K562 (cell line): ENCODE results near the gene CACNA1C. TPM values are rescaled to one million over a fixed set of nuclear protein-coding genes. Genes with fewer than 3 reads are reported as not detected.

Experiments
- PYGO2 ChIP-seq: fragments of 450-650 bp; IDR thresholded peaks from 2 replicates; pipeline ENCODE4 v1.6.1; 2016; ENCODE audit warnings: mild to moderate bottlenecking, missing genetic modification characterization, moderate library complexity, missing compliant biosample characterization
- ZBTB40 ChIP-seq, 2 experiments: fragments of 450-650 bp in 1 of 2; sonication (generic) in 1 of 2; formaldehyde crosslinking in 1 of 2; IDR thresholded peaks; 2 replicates each; pipeline versions ENCODE4 v1.7.1 to v1.9.0; 2016 to 2022; ENCODE audit warnings: inconsistent platforms in 1 of 2, mild to moderate bottlenecking in 1 of 2, missing genetic modification reagents in 1 of 2
- polyA plus RNA-seq, 8 experiments: library from polyadenylated mRNA; depleted of rRNA in 4 of 8; stranded (reverse) in 5 of 8; unstranded in 3 of 8; fragments of >200 nt; fragmentation: Nextera tagmentation in 2 of 8; fragmentation: Illumina TruSeq in 1 of 8; extraction: Ambion mirVana in 2 of 8; extraction: Trizol in 1 of 8; gene quantifications; 2 replicates each; pipeline versions ENCODE4 v1.2.1 to v1.2.3, GENCODE V29; 2011 to 2014; ENCODE audit warnings: inconsistent platforms in 1 of 8, missing spikeins in 1 of 8
- total RNA-seq, 7 experiments: library from RNA; depleted of rRNA in 6 of 7; stranded (reverse); fragments of >200 nt in 6 of 7; fragmentation: Illumina TruSeq in 2 of 7; extraction: Trizol in 2 of 7; gene quantifications; 2 replicates each; pipeline versions ENCODE4 v1.2.1 to v1.2.3, GENCODE V29; 2011 to 2021; ENCODE audit warnings: low replicate concordance in 1 of 7

Gene CACNA1C
- total and polyA plus RNA-seq, 9 of the 15 experiments (the other 6 are each of a cell fraction or from before 2014, with no cell fraction given), result not detected

- no peak for TF ChIP-seq PYGO2 (tag)
- no peak for TF ChIP-seq ZBTB40 (IDR thresholded peaks at IDR 0.05)
- TF ChIP-seq ZBTB40 (CRISPR knock-in tag; IDR thresholded peaks at IDR 0.05), result no peak
Measured at GRCh38 chr12:2115101-2115845, 62.5 kb downstream of the CACNA1C start (continued).
